Ishikawa (cell line): ENCODE measurements around the gene ATF1.

Experiments
- CEBPB ChIP-seq: IDR thresholded peaks from 2 replicates; pipeline ENCODE4 v1.6.1; 2012
- CREB1 ChIP-seq: IDR thresholded peaks from 2 replicates; pipeline ENCODE4 v1.6.1; 2012; ENCODE audit warnings: low read depth
- EGR1 ChIP-seq: IDR thresholded peaks from 2 replicates; pipeline ENCODE4 v1.6.1; 2012
- EP300 ChIP-seq: IDR thresholded peaks from 2 replicates; pipeline ENCODE4 v1.6.1; 2012; ENCODE audit warnings: borderline replicate concordance
- TF ChIP-seq, protein P1 (sequence below): IDR thresholded peaks from 2 replicates; pipeline ENCODE4 v1.6.1; 2012

DNA sequence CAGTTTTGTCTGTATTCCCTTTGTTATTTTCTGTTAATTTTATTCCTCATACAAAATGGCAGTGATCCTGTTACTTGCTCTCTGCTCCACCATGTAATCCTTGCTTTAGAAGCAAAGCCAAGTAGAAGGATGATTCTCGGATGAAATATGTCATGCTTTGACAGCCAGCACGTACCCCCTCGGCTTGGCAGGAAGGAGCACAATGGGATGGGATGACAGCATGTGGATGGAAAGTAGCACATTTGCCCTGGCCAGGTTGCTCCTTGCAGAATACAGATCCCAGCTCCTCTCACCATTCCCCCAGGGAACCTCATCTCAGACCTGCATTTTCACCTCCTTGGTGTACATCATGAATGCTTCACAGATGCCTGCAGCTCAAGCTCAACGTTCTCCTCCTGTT is 35.1 kb upstream of the ATF1 start:
- TF ChIP-seq, protein P1, sequence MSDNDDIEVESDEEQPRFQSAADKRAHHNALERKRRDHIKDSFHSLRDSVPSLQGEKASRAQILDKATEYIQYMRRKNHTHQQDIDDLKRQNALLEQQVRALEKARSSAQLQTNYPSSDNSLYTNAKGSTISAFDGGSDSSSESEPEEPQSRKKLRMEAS = no peak
- TF ChIP-seq CEBPB (no peak), CREB1 (no peak), EGR1 (no peak), EP300 (no peak)
